ENCODE results near the gene TTC34. TPM values are rescaled to one million over a fixed set of nuclear protein-coding genes. Genes with fewer than 3 reads are reported as not detected.

Gene TTC34
- total RNA-seq, 1 experiment from 2014 or later, result 0.61 TPM

DNA sequence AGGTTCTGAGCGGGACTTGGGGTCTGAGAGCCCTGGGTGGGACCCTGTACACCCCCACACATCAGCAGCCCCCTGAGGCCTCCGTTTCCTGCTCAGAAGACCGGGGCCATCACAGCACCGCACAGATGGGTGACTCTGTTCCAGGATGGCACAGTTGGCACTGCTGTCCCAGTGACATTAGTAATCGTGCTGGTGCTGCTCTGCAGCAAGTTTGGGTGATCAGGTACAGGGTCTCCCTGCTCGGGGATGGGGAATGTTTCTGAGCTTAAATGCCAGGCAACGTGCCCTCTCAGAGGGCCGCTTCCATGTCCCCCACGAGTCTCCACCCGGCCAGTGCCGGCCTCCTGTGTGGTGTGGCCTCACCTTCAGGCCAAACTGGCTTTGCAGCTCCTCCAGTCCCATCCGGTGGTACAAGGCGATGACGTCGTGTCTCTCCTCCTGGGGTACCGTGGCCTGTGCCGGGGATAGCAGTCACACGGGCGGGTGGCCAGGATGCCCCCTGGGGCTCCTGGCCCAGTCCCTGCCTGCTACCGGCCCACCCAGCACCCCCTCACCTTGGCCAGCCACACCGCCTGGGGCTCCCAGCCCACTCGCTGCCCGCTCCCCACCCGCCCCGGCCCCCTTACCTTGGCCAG is 197.9 kb downstream of the TTC34 start (continued):
- TF ChIP-seq, protein P1, sequence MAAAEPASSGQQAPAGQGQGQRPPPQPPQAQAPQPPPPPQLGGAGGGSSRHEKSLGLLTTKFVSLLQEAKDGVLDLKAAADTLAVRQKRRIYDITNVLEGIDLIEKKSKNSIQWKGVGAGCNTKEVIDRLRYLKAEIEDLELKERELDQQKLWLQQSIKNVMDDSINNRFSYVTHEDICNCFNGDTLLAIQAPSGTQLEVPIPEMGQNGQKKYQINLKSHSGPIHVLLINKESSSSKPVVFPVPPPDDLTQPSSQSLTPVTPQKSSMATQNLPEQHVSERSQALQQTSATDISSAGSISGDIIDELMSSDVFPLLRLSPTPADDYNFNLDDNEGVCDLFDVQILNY (CRISPR knock-in tag; IDR thresholded peaks at IDR 0.05), result no peak
- TF ChIP-seq ZBTB21 (CRISPR knock-in tag; IDR thresholded peaks at IDR 0.05; ENCODE audit: borderline replicate concordance), result no peak
- no peak for TF ChIP-seq E2F4 (CRISPR knock-in tag; IDR thresholded peaks at IDR 0.05; ENCODE audit: borderline replicate concordance, low read depth)
- TF ChIP-seq ATF1 (CRISPR knock-in tag; IDR thresholded peaks at IDR 0.05), result no peak

GRCh38 chr1:2602866-2603520 is 198.5 kb downstream of the TTC34 start:
- Mint-ChIP-seq H3K4me1 (no peaks in the 10 kb centered on the region), H3K4me3 (no peak overlapping the region), H3K9me3 (peaks cover 9% of the 10 kb centered on the region), H3K27me3 (ENCODE audit: low read depth) (no peaks in the 10 kb centered on the region; the same call in 1 of the 2 replicates), H3K27ac (no peak overlapping the region), H3K36me3 (no peaks in the 10 kb centered on the region)
- DNase-seq (ENCODE audit: low spot score) (no peak), ATAC-seq (no peak)
- ChIA-PET CTCF (interaction anchor here (1.1 kb wide), 1 partner anchor 54 kb away, joined by 3 read pairs; no protein-coding TSS in a partner anchor), POLR2A (no interaction called here)
- TF ChIP-seq ZNF512 (CRISPR knock-in tag; IDR thresholded peaks at IDR 0.05; ENCODE audit: borderline replicate concordance) (no peak), ZNF317 (CRISPR knock-in tag; IDR thresholded peaks at IDR 0.05; ENCODE audit: borderline replicate concordance, low read depth) (no peak), GTF2I (CRISPR knock-in tag; conservative IDR thresholded peaks at IDR 0.05) (no peak), ZBTB21 (CRISPR knock-in tag; IDR thresholded peaks at IDR 0.05; ENCODE audit: borderline replicate concordance) (no peak), STAT6 (CRISPR knock-in tag; conservative IDR thresholded peaks at IDR 0.05; ENCODE audit: low read depth) (no peak), ZNF416 (CRISPR knock-in tag; IDR thresholded peaks at IDR 0.05) (no peak), ZNF425 (CRISPR knock-in tag; conservative IDR thresholded peaks at IDR 0.05) (no peak), IRF2 (CRISPR knock-in tag; IDR thresholded peaks at IDR 0.05; ENCODE audit: borderline replicate concordance, low read depth) (no peak), USF2 (CRISPR knock-in tag; IDR thresholded peaks at IDR 0.05) (no peak), ZNF423 (CRISPR knock-in tag; IDR thresholded peaks at IDR 0.05) (no peak), FOXP1 (CRISPR knock-in tag; IDR thresholded peaks at IDR 0.05; ENCODE audit: borderline replicate concordance) (no peak)
- TF ChIP-seq, protein P2, sequence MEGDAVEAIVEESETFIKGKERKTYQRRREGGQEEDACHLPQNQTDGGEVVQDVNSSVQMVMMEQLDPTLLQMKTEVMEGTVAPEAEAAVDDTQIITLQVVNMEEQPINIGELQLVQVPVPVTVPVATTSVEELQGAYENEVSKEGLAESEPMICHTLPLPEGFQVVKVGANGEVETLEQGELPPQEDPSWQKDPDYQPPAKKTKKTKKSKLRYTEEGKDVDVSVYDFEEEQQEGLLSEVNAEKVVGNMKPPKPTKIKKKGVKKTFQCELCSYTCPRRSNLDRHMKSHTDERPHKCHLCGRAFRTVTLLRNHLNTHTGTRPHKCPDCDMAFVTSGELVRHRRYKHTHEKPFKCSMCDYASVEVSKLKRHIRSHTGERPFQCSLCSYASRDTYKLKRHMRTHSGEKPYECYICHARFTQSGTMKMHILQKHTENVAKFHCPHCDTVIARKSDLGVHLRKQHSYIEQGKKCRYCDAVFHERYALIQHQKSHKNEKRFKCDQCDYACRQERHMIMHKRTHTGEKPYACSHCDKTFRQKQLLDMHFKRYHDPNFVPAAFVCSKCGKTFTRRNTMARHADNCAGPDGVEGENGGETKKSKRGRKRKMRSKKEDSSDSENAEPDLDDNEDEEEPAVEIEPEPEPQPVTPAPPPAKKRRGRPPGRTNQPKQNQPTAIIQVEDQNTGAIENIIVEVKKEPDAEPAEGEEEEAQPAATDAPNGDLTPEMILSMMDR (IDR thresholded peaks at IDR 0.05), result no peak
- TF ChIP-seq, protein P3, sequence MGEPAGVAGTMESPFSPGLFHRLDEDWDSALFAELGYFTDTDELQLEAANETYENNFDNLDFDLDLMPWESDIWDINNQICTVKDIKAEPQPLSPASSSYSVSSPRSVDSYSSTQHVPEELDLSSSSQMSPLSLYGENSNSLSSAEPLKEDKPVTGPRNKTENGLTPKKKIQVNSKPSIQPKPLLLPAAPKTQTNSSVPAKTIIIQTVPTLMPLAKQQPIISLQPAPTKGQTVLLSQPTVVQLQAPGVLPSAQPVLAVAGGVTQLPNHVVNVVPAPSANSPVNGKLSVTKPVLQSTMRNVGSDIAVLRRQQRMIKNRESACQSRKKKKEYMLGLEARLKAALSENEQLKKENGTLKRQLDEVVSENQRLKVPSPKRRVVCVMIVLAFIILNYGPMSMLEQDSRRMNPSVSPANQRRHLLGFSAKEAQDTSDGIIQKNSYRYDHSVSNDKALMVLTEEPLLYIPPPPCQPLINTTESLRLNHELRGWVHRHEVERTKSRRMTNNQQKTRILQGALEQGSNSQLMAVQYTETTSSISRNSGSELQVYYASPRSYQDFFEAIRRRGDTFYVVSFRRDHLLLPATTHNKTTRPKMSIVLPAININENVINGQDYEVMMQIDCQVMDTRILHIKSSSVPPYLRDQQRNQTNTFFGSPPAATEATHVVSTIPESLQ (CRISPR knock-in tag; IDR thresholded peaks at IDR 0.05), result no peak
